BJ (cell line): ENCODE results near the gene PIP4K2B. TPM values are rescaled to one million over a fixed set of nuclear protein-coding genes. Genes with fewer than 3 reads are reported as not detected.

ENCODE experiments used
- CTCF ChIA-PET: fragments of 350-600 bp; formaldehyde crosslinking; extraction: SDS; loops from one replicate; lab custom pipeline; 2021; ENCODE audit warnings: antibody characterized with exemption, inconsistent platforms; lab: Yijun Ruan, JAX
- POLR2A ChIA-PET: fragments of 300-600 bp; sonication (Branson Sonifier 250); formaldehyde crosslinking; extraction: SDS; loops from one replicate; lab custom pipeline; 2021; ENCODE audit warnings: antibody characterized with exemption; lab: Charles Lee
- DNase-seq: peaks from one replicate; pipeline ENCODE4 v3.0.0-alpha.2; 2011; ENCODE audit warnings: low read depth
- H3K27me3 ChIP-seq: 2 replicates; pipeline ENCODE4 v1.6.0; 2011; ENCODE audit warnings: low read length; ENCODE audit not compliant: control insufficient read depth, insufficient read depth
- H3K36me3 ChIP-seq: 2 replicates; pipeline ENCODE4 v1.5.1; 2011; ENCODE audit warnings: low read length; ENCODE audit not compliant: control insufficient read depth, insufficient read depth
- H3K4me3 ChIP-seq: 2 replicates; pipeline ENCODE4 v1.5.1; 2011; ENCODE audit warnings: low read depth, mild to moderate bottlenecking, control low read depth, low read length
- polyA plus RNA-seq: library from polyadenylated mRNA; depleted of rRNA; stranded (reverse); fragments of >200 nt; gene quantifications from 2 replicates; pipeline ENCODE4 v1.2.3, GENCODE V29; 2011
- TF ChIP-seq, protein P1 (sequence below): IDR thresholded peaks from 2 replicates; pipeline ENCODE4 v1.5.1; 2011; ENCODE audit warnings: low read depth, mild to moderate bottlenecking, control low read depth, inconsistent platforms, low read length, moderate library complexity; ENCODE audit not compliant: insufficient read depth

PIP4K2B gene
- polyA plus RNA-seq, 1 experiment, result 37.2 TPM

DNA sequence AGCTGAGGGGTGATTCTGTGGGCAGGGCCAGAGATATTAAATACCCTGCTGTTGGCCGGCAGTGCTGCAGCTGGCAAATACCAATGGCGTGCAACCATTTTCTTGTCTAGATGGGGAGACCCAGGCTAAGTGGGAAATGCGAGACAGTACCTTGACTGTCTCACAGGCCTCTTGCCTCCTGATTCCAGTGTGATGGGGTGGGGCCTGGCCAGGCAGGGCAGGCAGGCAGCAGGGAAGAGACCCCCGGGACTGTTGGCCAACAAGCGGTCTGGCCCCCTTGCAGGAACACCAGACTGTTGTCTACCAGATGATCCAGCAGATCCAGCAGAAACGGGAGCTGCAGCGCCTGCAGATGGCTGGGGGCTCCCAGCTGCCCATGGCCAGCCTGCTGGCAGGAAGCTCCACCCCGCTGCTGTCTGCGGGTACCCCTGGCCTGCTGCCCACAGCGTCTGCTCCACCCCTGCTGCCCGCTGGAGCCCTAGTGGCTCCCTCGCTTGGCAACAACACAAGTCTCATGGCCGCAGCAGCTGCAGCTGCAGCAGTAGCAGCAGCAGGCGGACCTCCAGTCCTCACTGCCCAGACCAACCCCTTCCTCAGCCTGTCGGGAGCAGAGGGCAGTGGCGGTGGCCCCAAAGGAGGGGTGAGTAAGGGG, 74.9 kb downstream of the PIP4K2B start:
- Histone ChIP-seq H3K27me3 (no peaks in the 10 kb centered on the region), H3K4me3 (no peak overlapping the region), H3K36me3 (peaks cover 17% of the 10 kb centered on the region)
- ChIA-PET POLR2A (no interaction called here), CTCF (interaction anchor here (0.9 to 1.0 kb wide), 2 partner anchors 8 to 15 kb away, joined by 3 to 4 read pairs; no protein-coding TSS in a partner anchor)
- TF ChIP-seq, protein P1, sequence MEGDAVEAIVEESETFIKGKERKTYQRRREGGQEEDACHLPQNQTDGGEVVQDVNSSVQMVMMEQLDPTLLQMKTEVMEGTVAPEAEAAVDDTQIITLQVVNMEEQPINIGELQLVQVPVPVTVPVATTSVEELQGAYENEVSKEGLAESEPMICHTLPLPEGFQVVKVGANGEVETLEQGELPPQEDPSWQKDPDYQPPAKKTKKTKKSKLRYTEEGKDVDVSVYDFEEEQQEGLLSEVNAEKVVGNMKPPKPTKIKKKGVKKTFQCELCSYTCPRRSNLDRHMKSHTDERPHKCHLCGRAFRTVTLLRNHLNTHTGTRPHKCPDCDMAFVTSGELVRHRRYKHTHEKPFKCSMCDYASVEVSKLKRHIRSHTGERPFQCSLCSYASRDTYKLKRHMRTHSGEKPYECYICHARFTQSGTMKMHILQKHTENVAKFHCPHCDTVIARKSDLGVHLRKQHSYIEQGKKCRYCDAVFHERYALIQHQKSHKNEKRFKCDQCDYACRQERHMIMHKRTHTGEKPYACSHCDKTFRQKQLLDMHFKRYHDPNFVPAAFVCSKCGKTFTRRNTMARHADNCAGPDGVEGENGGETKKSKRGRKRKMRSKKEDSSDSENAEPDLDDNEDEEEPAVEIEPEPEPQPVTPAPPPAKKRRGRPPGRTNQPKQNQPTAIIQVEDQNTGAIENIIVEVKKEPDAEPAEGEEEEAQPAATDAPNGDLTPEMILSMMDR, result no peak
- no peak for DNase-seq

DNA sequence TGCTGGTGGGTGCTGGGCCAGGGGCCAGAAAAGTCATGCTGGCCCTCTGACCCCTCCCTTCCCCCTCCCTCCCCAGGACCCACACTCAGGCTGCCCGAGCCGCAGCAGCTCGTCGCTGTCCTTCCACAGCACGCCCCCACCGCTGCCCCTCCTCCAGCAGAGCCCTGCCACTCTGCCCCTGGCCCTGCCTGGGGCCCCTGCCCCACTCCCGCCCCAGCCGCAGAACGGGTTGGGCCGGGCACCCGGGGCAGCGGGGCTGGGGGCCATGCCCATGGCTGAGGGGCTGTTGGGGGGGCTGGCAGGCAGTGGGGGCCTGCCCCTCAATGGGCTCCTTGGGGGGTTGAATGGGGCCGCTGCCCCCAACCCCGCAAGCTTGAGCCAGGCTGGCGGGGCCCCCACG, 77.6 kb downstream of the PIP4K2B start:
- POLR2A ChIA-PET, result no interaction called here
- TF ChIP-seq, protein P1, result no peak
- CTCF ChIA-PET, result interaction anchor here (0.7 to 1.9 kb wide), 2 partner anchors 13 to 35 kb away, joined by 3 to 8 read pairs; no protein-coding TSS in a partner anchor

DNA sequence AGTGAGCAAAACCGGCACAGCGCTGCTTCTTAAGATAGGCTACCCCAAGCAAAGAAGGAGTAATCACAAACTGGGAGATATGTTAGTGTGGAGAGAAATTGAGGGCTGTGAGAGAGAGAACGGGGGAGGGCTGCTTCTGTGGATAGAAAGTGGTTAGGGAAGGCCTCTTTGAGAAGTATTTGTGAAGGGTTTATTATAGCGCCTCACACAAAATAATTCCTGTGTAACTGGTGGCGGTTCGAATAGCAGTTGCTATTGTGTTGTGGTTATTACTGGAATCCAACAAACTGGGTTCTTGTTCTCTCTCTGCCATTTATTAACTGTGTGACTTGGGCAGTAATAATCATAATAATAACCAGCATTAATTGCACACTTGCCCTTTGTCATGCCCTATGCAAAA, 78.4 kb downstream of the PIP4K2B start:
- CTCF ChIA-PET, result no interaction called here
- TF ChIP-seq, protein P1, result no peak
- DNase-seq, result no peak

More for the DNA sequence above, 77.6 kb downstream of the PIP4K2B start:
- H3K4me3 ChIP-seq, result no peak overlapping the region
- H3K36me3 ChIP-seq, result peaks cover 28% of the 10 kb centered on the region
- DNase-seq, result no peak
- no peaks in the 10 kb centered on the region for H3K27me3 ChIP-seq

DNA sequence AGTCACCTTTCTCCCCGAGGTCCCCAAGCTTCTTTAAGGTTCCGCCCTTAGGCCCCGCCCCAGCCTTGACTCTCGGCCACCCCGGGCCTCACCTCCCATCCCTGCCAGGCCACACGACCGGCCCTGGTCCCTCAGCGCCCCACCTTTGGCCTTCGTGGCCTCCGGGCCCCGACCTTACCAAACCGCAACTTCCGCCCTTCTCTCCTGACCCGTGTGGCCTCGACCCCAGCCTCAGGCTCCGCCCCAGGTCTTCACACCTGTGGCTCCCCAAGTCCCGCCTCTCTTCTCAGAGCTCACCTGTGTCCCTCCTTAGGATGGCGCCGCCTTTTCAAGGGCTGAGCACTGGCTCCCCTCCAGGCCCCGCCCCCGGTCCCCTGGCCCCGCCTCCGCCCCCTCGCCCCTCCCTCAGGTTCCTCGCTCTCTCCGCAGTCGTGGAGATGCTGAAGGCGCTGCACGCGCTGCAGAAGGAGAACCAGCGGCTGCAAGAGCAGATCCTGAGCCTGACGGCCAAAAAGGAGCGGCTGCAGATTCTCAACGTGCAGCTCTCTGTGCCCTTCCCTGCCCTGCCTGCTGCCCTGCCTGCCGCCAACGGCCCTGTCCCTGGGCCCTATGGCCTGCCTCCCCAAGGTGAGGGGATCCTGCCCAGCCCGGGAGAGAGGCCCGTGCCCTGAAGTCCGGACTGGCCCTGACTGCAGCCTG, 79.3 kb downstream of the PIP4K2B start:
- H3K27me3 ChIP-seq, result no peaks in the 10 kb centered on the region
- TF ChIP-seq, protein P1, result no peak
- no peak for DNase-seq
- peaks cover 40% of the 10 kb centered on the region for H3K36me3 ChIP-seq
- no peak overlapping the region for H3K4me3 ChIP-seq
- ChIA-PET POLR2A (no interaction called here), CTCF (interaction anchor here (5.3 kb wide), 1 partner anchor 8 kb away, joined by 22 read pairs; no protein-coding TSS in a partner anchor)

More for the DNA sequence above, 78.4 kb downstream of the PIP4K2B start:
- no peaks in the 10 kb centered on the region for H3K27me3 ChIP-seq
- peaks cover 35% of the 10 kb centered on the region for H3K36me3 ChIP-seq
- H3K4me3 ChIP-seq, result no peak overlapping the region
- POLR2A ChIA-PET, result no interaction called here

DNA sequence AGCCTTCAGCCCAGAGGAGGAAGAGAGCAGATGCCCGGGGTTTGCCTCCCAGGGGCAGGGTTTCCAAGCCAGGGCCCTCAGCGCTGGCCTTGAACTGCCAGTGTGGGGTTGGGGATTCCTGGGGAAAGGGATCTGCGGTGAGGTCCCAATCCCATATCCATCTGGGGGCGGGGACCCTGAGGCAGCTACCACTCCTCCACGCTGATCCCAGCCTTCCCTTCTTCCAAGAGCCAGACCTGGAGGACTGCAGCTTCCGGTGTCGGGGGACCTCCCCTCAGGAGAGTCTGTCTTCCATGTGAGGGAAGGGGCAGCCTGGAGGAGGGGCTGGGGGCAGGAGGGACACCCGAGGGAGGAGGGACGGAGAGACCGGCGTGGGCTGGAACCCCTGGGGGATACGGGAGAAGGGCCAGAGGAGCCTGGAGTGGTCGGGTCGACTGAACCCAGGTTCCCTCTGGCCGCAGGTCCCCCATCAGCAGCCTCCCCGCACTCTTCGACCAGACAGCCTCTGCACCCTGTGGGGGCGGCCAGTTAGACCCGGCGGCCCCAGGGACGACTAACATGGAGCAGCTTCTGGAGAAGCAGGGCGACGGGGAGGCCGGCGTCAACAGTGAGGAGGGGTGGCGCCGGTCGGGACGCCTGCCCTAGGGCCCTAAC, 79.9 kb downstream of the PIP4K2B start:
- TF ChIP-seq, protein P1, result no peak
- H3K27me3 ChIP-seq, result no peaks in the 10 kb centered on the region
- CTCF ChIA-PET, result interaction anchor here (1.1 to 5.3 kb wide), 4 partner anchors 9 to 43 kb away, joined by 3 to 22 read pairs (median 6); partner anchors contain the start of gene CISD3
- H3K4me3 ChIP-seq, result no peak overlapping the region
- POLR2A ChIA-PET, result no interaction called here
- no peak for DNase-seq
- peaks cover 38% of the 10 kb centered on the region for H3K36me3 ChIP-seq
